ENCODE data around the gene RBM11.
"Not testable (repeated sequence)": the region's sequence is repeated elsewhere in the genome, so short reads cannot be mapped to it uniquely, and the experiment has no call there.

DNA sequence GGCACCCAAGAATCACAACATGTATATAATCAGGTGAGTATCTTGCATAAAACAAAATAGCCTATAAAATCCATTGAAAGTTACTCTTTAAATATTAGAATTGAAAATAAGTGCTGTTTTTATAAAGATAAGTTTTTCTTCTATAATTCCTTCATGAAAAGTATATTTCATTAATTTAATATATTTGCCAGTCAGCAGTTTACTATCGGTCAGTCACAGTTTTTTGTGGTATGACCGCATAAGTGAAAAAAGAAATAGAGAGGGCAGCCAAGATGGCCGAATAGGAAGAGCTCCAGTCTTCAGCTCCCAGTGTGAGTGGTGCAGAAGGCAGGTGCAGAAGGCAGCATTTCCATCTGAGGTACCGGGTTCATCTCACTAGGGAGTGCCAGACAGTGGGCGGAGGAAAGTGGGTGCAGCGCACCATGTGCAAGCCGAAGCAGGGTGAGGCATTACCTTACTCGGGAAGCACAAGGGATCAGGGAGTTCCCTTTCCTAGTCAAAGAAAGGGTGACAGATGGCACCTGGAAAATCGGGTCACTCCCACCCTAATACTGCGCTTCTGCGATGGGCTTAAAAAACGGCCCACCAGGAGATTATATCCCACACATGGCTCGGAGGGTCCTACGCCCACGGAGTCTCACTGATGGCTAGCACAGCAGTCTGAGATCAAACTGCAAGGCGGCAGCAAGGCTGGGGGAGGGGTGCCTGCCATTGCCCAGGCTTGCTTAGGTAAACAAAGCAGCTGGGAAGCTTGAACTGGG is 49.3 kb upstream of the RBM11 start:
- TF ChIP-seq, protein P1, sequence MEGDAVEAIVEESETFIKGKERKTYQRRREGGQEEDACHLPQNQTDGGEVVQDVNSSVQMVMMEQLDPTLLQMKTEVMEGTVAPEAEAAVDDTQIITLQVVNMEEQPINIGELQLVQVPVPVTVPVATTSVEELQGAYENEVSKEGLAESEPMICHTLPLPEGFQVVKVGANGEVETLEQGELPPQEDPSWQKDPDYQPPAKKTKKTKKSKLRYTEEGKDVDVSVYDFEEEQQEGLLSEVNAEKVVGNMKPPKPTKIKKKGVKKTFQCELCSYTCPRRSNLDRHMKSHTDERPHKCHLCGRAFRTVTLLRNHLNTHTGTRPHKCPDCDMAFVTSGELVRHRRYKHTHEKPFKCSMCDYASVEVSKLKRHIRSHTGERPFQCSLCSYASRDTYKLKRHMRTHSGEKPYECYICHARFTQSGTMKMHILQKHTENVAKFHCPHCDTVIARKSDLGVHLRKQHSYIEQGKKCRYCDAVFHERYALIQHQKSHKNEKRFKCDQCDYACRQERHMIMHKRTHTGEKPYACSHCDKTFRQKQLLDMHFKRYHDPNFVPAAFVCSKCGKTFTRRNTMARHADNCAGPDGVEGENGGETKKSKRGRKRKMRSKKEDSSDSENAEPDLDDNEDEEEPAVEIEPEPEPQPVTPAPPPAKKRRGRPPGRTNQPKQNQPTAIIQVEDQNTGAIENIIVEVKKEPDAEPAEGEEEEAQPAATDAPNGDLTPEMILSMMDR (conservative IDR thresholded peaks at IDR 0.05) = not testable (repeated sequence)
- TF ChIP-seq ZFX (IDR thresholded peaks at IDR 0.05) = not testable (repeated sequence)

Measured in C4-2B (cell line).